ENCODE measurements around the gene PDCD6IP. TPM values are rescaled to one million over a fixed set of nuclear protein-coding genes. Genes with fewer than 3 reads are reported as not detected.

Gene PDCD6IP
- total RNA-seq, 2 experiments from 2014 or later = 180 to 196 TPM

DNA sequence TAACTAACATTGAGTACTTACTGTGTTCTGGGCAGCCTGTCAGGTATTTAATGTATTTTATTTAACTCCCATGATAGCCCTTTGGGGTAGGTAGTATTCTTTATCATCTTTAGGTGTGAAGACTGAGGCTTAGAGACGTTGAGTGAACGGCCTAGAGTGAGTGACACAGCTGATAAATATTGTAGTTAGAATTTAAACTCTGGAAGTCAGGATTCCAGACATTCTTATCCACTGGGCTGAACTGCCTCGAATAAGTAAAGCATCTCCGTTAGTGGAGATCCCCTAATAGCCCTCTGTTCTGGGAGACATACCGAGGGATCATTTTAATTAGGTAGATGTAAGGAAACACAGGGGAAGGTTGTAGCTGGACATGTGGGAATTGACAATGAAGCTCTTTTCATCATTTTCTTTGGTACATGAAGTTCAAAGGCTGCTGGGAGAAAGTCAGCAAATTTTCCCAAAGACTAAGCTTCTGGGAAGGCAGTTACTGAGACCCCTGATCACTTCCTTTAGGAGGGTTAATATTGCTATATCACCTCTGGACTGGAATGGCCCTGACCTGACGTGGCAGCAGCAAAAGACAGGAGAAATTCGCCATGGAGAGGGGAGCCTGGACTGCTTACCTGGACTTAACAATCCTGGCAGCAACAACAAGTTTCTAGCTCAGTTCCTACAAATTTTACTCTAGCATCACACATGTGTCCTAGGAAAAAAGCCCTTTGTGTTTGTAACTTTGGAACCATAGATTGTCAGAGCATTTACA lies 11.7 kb upstream of the PDCD6IP start:
- Mint-ChIP-seq H3K27ac (no peak overlapping the region), H3K36me3 (no peaks in the 10 kb centered on the region), H3K4me3 (peak overlapping the region; percentile 44), H3K9me3 (no peaks in the 10 kb centered on the region), H3K27me3 (peaks cover 19% of the 10 kb centered on the region), H3K4me1 (peaks cover 2% of the 10 kb centered on the region)
- POLR2A ChIA-PET = interaction anchor here (0.6 kb wide), 1 partner anchor 12 kb away, joined by 4 read pairs; the partner anchor contains the start of gene PDCD6IP
- DNase-seq (no peak), ATAC-seq (ENCODE audit: low read depth) (no peak)

DNA sequence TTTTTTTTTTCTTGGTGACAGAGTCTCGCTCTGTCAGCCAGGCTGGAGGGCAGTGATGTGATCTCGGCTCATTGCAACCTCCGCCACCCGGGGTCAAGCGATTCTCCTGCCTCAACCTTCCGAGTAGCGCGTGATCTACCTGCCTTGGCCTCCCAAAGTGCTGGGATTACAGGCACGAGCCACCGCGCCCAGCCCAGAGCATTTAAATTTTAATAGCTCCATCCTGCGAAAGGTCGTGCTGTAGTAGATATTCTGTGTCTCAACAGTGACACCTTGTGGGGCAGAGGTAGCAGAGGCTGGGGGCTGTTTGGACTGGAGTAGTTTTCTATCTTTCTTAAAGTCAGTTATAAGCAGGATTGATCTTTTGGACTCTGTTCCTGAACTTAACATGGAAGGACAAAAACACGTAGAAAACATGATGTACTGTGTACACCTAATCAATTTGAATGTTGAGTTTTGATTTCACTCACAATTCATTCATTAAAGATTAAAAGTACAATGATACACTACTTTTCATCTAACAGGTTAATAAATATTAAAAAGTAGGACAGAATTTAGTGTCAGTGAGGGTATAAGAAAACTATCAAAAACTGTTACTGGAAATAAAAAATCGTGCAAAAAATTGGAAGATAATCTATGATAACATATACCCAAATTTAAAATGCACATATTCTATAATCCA lies 11.0 kb upstream of the PDCD6IP start:
- peaks cover 6% of the 10 kb centered on the region for H3K4me1 Mint-ChIP-seq
- peak; percentile 90 for ATAC-seq (ENCODE audit: low read depth)
- no peak overlapping the region for H3K27ac Mint-ChIP-seq
- DNase-seq = peak; percentile 37
- POLR2A ChIA-PET = interaction anchor here (0.6 kb wide), 1 partner anchor 11 kb away, joined by 4 read pairs; the partner anchor contains the start of gene PDCD6IP
- peak overlapping the region; percentile 44 for H3K4me3 Mint-ChIP-seq
- no peaks in the 10 kb centered on the region for H3K36me3 Mint-ChIP-seq
- H3K9me3 Mint-ChIP-seq = no peaks in the 10 kb centered on the region
- peaks cover 20% of the 10 kb centered on the region for H3K27me3 Mint-ChIP-seq

DNA sequence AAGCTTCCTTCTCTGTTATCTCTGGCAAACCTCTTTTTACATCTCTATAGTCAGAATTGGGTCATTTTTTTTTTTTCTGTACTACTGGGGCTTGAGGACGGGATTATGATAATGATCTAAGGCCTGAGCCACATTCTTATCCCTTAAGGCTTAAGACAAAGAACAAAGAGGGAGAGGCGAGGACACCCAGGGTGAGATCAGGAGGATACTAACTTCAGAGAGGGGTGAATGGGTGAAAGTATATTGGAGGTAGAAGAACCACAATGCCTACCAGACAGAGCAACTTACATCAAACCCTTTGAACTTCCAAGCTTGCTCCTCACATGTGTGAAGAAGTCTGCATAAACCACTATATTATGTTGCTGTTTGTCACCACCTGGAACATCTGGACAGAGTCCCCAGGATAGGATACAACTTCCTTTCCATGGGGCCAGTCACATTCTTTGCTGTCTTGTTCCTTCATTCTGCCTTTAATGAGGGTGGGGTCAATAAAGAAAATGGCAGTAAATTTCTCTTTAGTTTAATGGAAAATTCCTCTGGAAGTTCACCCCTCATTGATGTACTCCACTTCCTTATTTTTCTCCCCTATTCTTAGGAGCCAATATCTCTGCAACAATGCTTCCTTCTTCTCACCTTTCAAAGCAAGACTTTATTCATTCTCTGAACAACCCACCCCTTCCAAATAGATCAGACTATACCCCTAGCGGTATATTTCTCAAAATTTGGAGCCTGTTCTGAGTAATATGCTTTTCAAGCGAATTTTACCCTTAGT lies 9.1 kb upstream of the PDCD6IP start:
- no peaks in the 10 kb centered on the region for H3K9me3 Mint-ChIP-seq
- H3K27me3 Mint-ChIP-seq = peaks cover 24% of the 10 kb centered on the region
- peaks cover 6% of the 10 kb centered on the region for H3K4me1 Mint-ChIP-seq
- no peak for ATAC-seq (ENCODE audit: low read depth)
- POLR2A ChIA-PET = interaction anchor here (1.7 kb wide), 1 partner anchor 10 kb away, joined by 5 read pairs; no protein-coding TSS in a partner anchor
- H3K4me3 Mint-ChIP-seq = no peak overlapping the region
- H3K36me3 Mint-ChIP-seq = no peaks in the 10 kb centered on the region
- H3K27ac Mint-ChIP-seq = no peak overlapping the region
- no peak for DNase-seq

DNA sequence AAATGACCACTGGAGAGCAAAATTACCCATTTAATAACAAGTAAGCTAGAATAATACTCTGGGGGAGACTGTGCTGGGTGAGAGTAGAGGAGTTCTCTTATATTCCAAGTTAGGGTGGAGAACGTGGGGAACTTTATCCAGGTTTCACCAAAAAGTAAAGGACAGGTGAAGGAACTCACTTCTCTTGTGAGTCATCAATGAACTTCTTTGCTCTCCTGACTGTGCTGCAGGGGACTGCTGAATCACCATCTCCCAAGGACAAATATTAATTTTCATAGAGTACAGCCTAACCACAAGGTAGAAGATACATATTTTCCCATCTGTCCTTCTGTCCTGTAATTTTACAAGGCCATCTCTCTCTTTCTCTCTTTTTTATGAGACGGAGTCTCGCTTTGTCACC lies 8.3 kb upstream of the PDCD6IP start:
- POLR2A ChIA-PET = no interaction called here
- Mint-ChIP-seq H3K9me3 (no peaks in the 10 kb centered on the region), H3K36me3 (no peaks in the 10 kb centered on the region), H3K4me1 (peaks cover 6% of the 10 kb centered on the region), H3K27me3 (peaks cover 26% of the 10 kb centered on the region), H3K4me3 (no peak overlapping the region), H3K27ac (no peak overlapping the region)
- DNase-seq = no peak
- no peak for ATAC-seq (ENCODE audit: low read depth)

DNA sequence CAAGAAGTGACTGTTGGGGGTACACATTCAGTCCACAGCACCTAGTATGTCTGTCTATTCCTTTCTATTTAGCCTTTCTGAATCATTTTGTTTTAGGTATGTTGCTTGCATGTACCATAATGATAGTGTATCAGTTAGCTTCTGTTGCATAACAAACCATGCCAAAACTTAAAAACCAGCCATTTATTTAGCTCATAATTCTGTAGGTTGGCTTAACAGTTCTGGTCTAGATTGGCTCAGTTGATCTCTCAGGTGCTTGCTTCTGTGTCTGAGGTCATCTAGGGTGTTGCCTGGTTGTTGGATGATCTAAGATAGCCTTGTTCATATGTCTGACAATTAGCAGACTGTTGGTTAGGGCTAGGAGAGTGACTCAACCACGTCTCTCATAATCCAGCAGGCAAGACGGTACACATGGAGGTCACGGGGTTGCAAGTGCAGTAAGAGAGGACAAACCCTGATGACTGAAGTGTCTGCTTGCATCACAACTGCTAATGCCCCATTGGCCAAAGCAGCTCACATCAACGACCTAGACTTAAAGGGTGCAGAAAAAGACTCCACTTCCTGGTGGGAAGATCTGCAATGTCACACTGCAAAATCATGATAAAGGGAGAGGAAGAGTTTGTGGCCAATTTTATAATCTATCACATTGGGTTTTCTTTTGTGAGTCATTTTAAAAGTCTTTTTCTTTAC lies 6.8 kb upstream of the PDCD6IP start:
- ATAC-seq (ENCODE audit: low read depth) (peak; percentile 48), DNase-seq (no peak)
- no peaks in the 10 kb centered on the region for H3K9me3 Mint-ChIP-seq
- peaks cover 13% of the 10 kb centered on the region for H3K4me1 Mint-ChIP-seq
- H3K27me3 Mint-ChIP-seq = peaks cover 26% of the 10 kb centered on the region
- POLR2A ChIA-PET = no interaction called here
- H3K36me3 Mint-ChIP-seq = no peaks in the 10 kb centered on the region
- no peak overlapping the region for H3K4me3 Mint-ChIP-seq
- H3K27ac Mint-ChIP-seq = no peak overlapping the region

DNA sequence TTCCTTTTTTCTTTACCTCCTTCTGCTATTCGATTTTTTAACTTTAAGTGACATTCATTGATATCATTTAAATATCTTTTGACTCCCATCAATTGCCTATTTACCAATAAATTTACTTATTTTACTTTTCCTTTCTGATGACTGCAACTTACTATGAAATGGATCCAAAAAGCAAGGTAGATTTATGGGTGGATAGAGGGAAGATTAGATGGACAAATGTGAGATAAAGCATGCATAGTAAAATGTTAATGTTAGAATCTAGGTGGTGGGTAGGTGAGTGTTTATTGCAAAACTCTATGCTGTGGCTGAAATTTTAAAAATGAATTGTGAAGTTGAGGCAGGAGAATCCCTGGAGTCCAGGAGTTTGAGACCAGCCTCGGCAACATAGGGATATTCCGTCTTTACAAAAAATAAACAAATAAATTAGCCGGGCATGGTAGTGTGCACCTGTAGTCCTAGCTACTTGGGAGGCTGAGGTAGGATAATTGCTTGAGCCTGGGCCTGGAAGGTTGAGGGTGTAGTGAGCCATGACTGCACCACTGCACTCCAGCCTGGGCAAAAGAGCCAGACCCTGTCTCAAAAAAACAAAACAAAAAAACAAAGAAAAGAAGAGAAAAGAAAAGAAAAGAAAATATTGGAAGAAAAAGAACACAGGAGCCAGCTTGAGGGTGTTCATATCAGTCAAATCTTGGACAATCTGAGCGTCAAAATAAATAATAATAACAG lies 6.1 kb upstream of the PDCD6IP start:
- H3K27ac Mint-ChIP-seq = no peak overlapping the region

DNA sequence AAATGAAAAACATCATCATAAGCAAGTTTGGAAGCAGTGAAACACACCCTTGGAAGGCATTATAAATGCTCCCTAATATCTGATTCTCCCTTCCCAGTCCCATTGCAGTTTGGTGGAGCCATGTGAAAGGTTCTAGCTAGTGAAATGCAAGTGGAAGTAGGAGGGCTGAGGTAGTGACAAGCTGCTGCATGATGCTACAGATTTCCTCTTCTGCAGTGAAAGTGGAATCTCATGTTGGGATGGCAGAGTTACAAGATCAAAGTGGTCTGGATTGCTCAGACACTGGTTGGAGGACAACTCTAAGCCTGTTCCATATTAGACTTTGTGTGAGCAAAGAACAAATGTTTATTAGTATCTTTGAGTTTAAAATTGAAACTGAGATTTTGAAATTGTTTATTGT lies 3.3 kb upstream of the PDCD6IP start:
- peaks cover 2% of the 10 kb centered on the region for H3K36me3 Mint-ChIP-seq
- POLR2A ChIA-PET = no interaction called here
- peaks cover 19% of the 10 kb centered on the region for H3K4me1 Mint-ChIP-seq
- H3K27ac Mint-ChIP-seq = no peak overlapping the region
- peaks cover 11% of the 10 kb centered on the region for H3K27me3 Mint-ChIP-seq
- no peak overlapping the region for H3K4me3 Mint-ChIP-seq
- ATAC-seq (ENCODE audit: low read depth) (no peak), DNase-seq (no peak)
- H3K9me3 Mint-ChIP-seq = no peaks in the 10 kb centered on the region

More for the DNA sequence above, 6.1 kb upstream of the PDCD6IP start:
- DNase-seq (no peak), ATAC-seq (ENCODE audit: low read depth) (no peak)
- H3K27me3 Mint-ChIP-seq = peaks cover 24% of the 10 kb centered on the region
- peaks cover 13% of the 10 kb centered on the region for H3K4me1 Mint-ChIP-seq
- no peaks in the 10 kb centered on the region for H3K9me3 Mint-ChIP-seq
- no peak overlapping the region for H3K4me3 Mint-ChIP-seq
- H3K36me3 Mint-ChIP-seq = no peaks in the 10 kb centered on the region
- POLR2A ChIA-PET = no interaction called here

DNA sequence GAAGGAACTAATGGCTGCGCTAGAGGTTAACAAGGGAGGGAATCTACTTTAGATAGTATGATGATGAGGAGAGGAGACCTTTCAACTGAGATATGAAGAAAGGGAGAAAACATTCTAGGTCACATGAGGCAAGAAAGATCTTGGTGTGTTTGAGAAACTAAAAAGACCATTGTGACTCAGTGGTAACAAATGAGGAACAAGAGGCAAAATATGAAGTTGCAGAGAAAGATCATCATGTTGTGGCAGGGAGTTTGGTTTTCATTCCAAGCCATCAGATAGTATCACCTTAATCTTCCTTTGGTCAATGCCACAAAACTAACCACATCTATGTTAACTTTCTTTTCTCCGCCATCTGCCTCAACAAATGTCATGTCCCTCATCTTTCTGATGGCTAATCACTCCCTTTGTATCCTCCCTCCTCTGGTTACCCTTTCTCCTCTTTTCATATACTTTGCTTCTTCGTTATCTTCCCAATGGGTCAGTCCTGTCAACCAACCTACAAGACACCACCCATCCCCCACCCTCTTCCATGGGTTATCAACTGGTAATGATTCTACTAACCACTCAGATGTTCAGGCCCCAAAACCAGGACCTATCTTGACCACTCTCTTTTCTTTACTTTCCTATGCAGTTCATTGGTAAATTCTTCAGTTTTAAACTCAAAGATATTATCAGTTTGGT lies 2.4 kb upstream of the PDCD6IP start:
- POLR2A ChIA-PET = no interaction called here
- H3K27ac Mint-ChIP-seq = no peak overlapping the region

DNA sequence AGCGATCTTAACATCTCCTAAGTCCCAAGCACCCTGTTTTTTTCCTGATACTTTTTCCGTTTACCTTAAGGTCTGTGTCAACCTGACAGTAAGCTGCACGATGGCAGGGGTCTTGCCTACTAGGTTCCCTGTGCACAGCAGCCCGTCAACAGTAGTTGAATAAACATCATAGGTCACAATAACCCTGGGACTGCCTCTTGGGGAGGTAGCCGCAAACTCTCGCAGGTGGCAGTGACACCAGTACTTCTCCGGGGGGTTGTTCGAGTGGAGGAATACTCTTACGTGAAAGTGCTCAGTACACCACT lies 365 bp upstream of the PDCD6IP start:
- Mint-ChIP-seq H3K27me3 (peaks cover 4% of the 10 kb centered on the region), H3K4me1 (peaks cover 31% of the 10 kb centered on the region), H3K27ac (peak overlapping the region; percentile 91), H3K4me3 (peak overlapping the region; percentile 93), H3K9me3 (peaks cover 1% of the 10 kb centered on the region), H3K36me3 (peaks cover 11% of the 10 kb centered on the region)
- ATAC-seq (ENCODE audit: low read depth) (peak; percentile 51), DNase-seq (no peak)
- POLR2A ChIA-PET = interaction anchor here (0.6 to 1.7 kb wide), 9 partner anchors 11 to 364 kb away, joined by 3 to 20 read pairs (median 3); partner anchors contain the start of gene UBP1

More for the DNA sequence above, 2.4 kb upstream of the PDCD6IP start:
- Mint-ChIP-seq H3K4me1 (peaks cover 27% of the 10 kb centered on the region), H3K9me3 (no peaks in the 10 kb centered on the region), H3K4me3 (no peak overlapping the region), H3K36me3 (peaks cover 2% of the 10 kb centered on the region), H3K27me3 (peaks cover 8% of the 10 kb centered on the region)
- DNase-seq = no peak
- ATAC-seq (ENCODE audit: low read depth) = no peak

DNA sequence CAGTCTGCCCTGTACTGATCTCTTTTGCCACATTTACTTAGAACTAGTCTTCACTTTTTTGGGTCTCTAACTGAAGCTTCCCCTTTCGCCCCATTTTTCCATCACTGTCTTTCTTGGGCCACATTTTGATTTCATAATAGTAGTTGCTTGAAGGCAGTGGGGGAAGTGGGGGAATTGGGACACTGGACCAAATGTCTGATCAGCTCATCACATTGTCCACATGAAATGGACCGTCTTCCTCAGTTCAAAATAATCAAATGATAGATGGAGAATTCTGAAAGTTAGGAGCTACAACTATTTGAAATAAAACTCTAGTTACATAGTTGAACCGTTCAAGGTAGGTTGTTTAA lies 747 bp downstream of the PDCD6IP start:
- peak overlapping the region; percentile 93 for H3K4me3 Mint-ChIP-seq
- peaks cover 22% of the 10 kb centered on the region for H3K36me3 Mint-ChIP-seq
- H3K9me3 Mint-ChIP-seq = peaks cover 1% of the 10 kb centered on the region
- POLR2A ChIA-PET = interaction anchor here (0.6 to 1.7 kb wide), 10 partner anchors 10 to 360 kb away, joined by 3 to 20 read pairs (median 4); partner anchors contain the start of gene UBP1
- peak overlapping the region; percentile 91 for H3K27ac Mint-ChIP-seq
- ATAC-seq (ENCODE audit: low read depth) (no peak), DNase-seq (no peak)
- peaks cover 35% of the 10 kb centered on the region for H3K4me1 Mint-ChIP-seq
- peaks cover 2% of the 10 kb centered on the region for H3K27me3 Mint-ChIP-seq

DNA sequence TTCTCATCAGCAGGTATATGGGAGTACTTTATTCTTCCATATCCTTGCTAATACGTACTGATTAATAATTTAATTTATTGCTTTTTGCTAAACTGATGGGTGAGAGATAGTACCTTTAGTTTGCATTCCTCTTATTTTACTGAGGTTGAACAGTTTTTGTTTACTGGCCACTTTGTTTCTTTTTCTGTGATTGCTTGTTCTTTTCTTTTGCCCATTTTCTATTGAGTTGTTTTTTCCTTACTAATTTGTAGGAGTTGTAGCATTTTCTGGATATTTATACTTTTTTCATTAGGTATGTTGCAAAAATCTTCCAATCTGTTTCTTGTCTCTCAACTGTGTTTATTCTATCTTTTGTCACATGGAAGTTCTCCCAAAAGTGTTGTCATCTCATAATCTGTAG lies 4.8 kb downstream of the PDCD6IP start:
- Mint-ChIP-seq H3K4me3 (peak overlapping the region; percentile 64), H3K4me1 (peaks cover 44% of the 10 kb centered on the region), H3K9me3 (peaks cover 1% of the 10 kb centered on the region), H3K27me3 (no peaks in the 10 kb centered on the region), H3K27ac (no peak overlapping the region), H3K36me3 (peaks cover 44% of the 10 kb centered on the region)
- DNase-seq (no peak), ATAC-seq (ENCODE audit: low read depth) (no peak)
- POLR2A ChIA-PET = no interaction called here

DNA sequence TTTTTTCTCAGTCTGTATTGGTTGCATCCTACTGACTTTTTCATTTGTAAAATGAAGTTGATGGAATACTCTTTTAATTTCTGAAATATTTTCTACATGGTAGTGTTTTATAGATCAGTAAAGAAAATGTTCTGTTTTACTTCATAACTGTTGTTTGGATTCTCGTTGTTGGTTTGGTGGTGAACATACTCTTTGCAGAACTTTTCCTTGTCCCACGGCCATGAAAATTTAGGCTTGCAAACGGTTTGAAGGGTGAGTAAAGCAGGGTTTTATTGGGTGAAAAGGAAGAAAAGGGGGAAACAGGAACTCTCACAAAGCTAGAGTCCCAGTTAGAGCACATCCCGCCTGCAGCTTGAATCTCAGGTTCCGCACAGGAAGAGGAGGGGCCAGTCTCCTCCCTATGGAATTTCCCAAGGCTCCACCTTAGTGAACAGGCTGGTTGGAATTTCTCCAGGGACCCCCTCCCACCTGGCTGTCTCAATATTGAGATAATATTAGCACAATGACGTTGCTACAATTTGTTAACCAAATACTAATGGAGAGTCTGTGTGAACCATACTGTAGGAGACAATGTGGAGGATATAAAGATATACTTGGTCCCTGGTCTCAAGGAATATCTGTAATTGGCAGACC lies 5.6 kb downstream of the PDCD6IP start:
- ATAC-seq (ENCODE audit: low read depth) = no peak
- no peaks in the 10 kb centered on the region for H3K27me3 Mint-ChIP-seq
- H3K4me1 Mint-ChIP-seq = peaks cover 50% of the 10 kb centered on the region
- H3K36me3 Mint-ChIP-seq = peaks cover 48% of the 10 kb centered on the region
- POLR2A ChIA-PET = no interaction called here
- H3K27ac Mint-ChIP-seq = no peak overlapping the region
- H3K9me3 Mint-ChIP-seq = peaks cover 1% of the 10 kb centered on the region
- DNase-seq = no peak
- H3K4me3 Mint-ChIP-seq = no peak overlapping the region
